NOMO-1 treated with dmso at 0.1 percent for 144 hours (cell line): ENCODE data around the gene DNAJC21.

Experiments
- DNase-seq: peaks from one replicate; lab custom pipeline; 2025; ENCODE audit not compliant: unreplicated experiment; lab: John Stamatoyannopoulos, UW

Gene DNAJC21

DNA sequence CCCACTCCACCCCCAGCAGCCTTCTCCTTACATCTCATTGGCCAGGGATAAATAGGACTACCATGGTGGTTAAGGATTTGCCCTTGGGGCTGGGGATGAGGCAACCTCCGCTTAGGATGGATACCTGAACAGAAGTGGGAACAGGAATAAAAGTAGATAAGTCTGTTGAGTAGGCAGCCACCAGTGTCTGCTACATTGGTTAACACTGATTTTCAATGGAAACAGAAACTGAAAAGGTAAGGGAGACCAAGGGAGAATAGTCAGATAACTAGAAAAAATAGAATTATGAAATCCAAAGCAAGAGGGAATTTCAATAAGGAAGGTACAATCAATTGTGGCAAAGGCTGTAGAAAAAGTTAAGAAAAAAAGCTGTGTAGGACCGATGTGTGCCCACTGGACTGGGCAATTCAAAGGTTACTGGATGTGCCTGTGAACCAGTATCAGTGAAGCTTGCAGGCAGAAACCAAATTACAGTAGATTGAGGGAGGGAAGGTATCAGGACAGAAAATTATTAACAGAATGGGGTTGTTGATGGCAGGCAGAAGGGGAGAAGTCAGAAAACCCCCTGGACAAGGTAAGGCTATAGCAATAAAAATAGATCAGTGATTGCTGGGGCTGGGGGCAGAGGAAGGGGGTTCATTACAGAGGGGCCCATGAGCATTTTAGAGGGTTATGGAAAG, 48.7 kb downstream of the DNAJC21 start:
- DNase-seq, result no peak

DNA sequence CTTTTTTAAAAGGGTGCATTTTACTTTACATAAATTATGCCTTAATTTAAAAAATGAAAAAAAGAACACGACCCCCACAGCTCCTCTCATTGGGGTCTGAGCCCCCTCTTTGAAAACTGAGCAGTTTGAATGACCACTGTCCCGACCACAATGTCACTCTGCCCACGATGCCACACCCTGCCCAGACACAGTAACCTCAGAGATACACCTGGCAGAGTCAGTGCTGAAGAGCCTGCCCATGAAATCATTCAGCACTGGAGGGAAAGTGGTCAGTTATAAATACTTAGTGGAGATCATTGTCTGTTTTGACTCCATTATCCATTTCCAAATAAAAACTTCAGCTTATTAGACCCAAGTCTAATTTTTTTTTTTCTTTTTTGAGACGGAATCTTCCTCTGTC, 49.3 kb downstream of the DNAJC21 start:
- no peak for DNase-seq

DNA sequence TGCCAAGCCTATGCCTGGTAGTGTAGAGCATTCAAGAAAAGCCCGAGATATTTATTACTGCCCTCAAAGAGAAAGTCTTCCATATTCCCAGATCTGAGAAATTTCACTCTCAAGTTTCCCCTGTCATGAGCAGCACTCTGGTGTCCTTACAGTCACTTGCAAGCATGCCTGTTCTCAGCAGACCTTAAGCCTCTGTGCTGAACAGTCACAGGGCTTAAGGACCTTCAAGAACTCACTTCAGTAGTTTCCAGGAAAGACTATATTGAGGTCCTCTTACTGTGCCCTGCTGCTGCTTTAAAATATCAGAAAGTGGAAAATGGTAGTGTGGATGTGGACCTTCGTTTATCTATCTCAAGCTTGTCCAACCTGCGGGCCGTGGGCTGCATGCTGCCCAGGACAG, 53.5 kb downstream of the DNAJC21 start:
- no peak for DNase-seq

DNA sequence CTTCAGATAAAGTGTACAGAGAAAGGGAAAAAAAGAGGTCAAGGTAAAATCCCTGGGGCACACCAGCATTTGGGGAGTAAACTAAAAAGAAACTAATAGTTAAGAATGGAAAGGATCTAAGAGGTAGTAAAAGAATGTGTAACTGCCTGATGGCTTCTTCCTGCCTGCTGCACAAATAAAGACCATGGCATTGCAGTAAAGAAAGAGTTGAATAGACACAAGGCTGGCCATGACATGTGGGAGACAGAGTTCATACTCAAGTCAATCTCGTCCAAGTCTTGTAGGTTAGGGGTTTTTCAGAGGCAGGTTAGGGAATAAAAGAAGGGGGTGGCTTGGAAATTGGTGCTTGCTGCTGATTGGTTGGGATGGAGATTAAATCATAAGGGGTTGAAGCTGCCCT, 57.6 kb downstream of the DNAJC21 start:
- DNase-seq, result no peak

DNA sequence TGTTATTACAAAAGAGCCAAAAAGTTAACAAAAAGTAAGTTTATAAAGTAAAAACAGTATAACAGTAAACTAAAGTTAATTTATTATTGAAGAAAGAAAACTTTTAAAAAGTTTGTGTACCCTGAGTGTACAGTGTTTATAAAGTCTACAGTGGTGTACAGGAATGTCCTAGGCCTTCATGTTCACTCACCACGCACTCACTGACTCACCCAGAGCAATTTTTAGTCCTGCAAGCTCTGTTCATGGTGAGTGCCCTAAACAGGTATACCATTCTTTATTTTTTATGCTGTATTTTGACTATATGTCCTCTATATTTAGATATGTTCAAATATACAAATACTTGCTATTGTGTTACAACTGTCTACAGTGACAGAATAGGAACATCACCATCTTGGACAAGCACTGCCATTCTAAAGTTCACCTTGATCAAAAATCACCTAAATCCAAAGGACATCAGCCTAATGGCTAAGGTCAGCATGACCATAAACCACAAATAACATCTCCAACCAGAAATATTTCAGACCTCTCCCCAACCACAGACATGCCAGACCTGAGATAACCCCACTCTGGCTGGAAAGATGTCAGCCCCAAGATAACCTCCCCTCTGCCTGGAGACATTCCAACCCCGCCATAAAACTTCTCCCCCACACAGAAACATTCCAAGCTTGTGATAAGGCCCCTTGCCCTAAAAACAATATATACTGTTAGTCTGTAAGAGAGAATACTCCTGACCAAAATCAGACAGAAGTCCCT, 62.3 kb downstream of the DNAJC21 start:
- no peak for DNase-seq

DNA sequence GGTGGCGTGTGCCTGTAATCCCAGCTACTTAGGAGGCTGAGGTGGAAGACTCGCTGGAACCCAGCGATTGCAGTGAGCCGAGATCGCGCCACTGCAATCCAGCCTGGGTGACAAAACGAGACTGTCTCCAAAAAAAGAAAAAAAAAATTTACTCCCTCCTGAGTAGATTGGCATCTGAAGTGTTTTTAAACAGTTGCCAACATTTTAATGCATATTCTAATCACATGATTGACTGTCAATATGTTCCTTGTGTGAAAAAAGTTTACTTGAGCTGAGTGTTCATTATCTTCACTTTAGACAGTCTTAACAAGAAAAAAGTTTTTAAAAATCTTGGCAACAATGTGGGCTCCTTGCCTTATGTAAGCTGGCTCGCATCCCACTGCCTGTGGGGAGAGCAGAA, 64.6 kb downstream of the DNAJC21 start:
- DNase-seq, result no peak

DNA sequence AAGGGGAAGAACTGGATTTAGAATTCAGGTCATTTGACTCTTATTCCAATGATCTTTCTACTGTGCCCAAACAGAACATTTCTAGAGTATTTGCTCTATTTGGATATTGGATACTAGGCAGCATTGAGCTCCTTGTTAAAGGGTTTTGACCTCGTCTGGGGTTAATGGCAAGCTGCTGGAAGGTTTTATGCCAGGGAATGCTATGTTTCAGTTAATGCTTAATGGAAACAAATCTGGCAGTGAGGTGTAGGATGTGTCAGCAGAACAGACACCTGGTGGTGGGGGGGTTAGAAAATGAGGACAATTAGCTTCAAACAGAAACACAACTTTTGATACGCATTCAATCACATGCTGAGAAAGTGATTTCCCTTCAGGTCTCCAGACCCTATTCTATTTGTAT, 66.9 kb downstream of the DNAJC21 start:
- no peak for DNase-seq

DNA sequence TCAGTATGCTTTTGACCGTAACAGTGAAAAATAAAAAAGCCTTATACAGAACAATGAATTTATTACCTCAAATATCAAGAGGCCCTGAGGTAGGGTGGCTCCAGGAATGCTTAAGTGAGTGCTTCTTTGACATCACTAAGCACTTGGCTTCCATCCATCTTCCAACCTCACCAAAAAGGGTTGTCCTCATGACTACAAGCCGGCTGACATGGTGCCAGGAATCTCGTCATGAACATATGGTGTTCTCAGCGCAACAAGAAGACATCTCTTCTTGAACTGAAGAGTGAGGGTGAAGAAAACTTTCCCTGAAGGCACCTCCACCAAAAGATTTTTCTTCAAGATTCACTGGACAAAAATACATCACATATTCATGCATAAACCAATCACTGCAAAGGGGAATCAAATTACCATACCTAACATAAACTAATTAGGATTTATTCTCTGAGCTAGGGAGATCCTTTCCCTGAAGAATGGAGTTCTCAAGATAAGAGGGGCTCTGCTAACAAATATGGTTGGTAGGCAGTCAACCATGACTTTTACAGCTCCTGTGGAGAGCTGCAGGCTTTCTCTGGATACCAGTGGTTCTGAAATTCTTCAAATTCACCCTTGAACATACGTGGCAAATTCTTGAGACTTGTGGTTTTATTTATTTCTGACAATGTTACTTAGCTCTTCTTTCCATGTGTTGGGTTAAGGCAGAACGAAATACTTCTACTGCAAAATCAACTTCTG, 68.9 kb downstream of the DNAJC21 start:
- no peak for DNase-seq

DNA sequence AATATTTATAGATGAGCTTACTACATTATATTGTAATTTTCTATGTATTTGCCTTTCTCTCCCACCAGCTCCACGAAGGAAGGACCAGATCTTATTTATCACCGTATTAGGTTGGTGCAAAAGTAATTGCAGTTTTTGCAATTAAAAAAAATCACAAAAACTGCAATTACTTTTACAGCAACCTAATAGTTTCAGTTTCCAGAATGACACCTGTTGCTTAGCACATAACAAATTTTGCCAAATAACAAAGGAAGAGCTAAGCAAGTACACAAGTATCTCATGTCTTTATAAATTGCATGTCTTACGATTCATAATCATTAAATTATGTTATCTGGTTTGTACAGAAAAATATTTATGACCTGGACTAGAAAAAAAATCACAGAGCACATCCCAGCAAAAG, 72.5 kb downstream of the DNAJC21 start:
- no peak for DNase-seq

DNA sequence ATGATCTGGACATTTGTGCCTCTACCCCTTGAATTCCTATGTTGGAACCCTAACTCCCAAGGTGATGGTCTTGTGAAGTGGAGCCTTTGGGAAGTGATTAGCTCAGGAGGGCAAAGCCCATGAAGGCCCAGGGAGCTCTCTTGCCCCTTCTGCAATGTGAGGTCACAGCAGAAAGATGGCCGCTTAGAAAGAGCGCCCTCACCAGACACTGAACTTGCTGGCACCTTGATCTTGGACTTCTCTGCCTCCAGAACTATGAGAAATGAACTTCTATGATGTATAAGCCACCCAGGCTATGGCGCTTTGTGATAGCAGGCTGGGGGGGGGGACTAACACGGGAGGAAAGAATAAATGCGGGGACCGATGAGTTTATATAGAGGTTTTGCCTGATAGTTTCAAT, 73.1 kb downstream of the DNAJC21 start:
- no peak for DNase-seq

DNA sequence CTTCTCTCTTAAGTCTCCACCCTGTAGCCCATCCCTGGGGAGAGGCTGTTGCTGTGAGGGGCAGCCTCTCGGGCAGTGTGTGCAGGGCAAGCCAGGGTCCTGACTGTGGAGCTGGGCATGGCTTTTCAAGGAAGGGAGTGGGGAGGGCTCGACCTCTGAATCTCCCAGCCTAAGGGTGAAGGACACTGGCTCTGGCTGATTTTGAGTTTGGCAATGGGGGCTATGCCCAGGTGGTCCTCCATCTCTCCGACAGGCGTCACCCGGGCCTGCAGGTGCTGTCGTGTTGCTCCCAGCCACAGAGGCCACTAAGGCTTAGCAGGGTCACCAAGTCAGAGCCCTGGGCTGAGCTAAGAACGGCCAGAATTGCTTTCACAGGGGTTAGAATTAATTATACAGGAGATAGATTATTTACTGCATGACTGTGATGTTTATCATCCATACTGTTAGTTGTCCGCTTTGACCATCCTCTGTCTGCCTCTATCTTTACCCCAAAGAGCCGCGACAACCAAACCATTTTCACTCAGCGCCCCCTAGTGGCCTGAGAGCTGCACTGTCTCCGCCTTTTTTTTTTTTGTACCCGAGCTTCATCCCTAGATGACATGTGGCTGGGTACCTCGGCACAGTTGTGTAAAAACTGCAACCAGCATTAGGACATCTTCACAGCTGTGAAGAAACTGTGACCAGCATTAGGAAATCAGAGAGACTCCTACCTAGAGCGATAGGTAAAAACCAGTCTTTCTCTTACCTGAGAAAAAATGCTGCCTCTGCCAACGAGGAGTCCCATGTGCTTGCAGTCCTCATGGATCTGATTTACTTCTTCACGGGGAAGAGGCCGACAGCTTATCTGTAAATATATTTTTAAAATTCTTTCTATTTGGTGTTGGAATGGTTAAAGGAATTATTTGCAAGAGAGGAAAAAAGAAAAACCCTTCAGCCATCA, 73.9 kb downstream of the DNAJC21 start:
- peak; percentile 64 for DNase-seq

DNA sequence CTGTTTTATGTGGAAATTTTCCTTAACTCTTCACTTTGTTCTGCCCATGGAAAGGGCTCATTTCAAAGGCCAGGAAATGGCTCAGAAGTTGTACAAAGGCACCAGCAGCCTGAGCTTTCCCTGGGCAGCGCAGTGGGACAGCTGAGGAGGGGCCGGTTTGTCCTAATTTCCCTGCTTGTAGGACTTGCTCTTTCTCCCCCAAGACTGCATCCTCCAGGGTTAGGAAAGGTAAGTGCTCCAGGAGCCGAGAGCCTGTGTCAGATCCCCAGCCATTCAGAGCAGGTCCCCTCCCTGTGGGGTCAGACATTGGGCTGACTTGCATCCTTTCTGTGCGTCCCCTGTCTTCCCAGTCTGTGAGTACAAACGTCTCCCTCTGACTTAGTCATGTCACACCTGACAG, 74.8 kb downstream of the DNAJC21 start:
- DNase-seq, result no peak

DNA sequence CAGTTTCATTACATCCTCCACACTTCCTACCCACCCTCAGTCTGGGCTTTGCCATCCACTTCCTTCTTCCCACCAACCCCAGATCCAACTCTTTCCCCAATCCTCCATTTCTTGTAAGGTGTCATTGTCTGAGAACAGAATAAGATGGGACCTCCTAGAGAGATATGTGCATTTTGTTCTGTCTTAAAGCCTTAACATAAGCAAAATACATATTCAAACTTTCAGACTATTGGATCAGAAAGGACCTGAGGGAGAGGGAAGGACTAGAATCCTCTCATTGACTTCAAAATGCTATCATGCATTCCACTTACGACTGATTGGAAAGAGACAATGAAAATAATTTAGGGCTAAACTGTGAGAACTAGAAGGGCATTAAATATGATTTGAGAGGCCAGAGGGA, 75.4 kb downstream of the DNAJC21 start:
- no peak for DNase-seq
